Mesenteric fat pad (tissue), 1 donor: ENCODE results near the gene SPACA5B. TPM values are rescaled to one million over a fixed set of nuclear protein-coding genes. Genes with fewer than 3 reads are reported as not detected.
"Not testable (repeated sequence)": the region's sequence is repeated elsewhere in the genome, so short reads cannot be mapped to it uniquely, and the experiment has no call there.

ENCODE experiments used
- DNase-seq: peaks from one replicate; pipeline ENCODE4 v3.0.0-alpha.2; 2020; ENCODE audit warnings: low spot score
- long read RNA-seq: library from polyadenylated mRNA; unstranded; transcript quantifications from one replicate; pipeline ENCODE4 v2.0.0, GENCODE V29; 2020
- total RNA-seq: library from RNA; stranded (reverse); fragmentation: NEBNext Ultra II Directional; extraction: Animal tissue kit (Norgen Biotek cat#: 25700); gene quantifications from one replicate; pipeline ENCODE4 v1.2.1, GENCODE V29; 2021
- donor health status: DM: yes; HTN: yes; CAD: no.

The SPACA5B gene
- total RNA-seq, result not detected
- long read RNA-seq, result 0 reads

GRCh38 chrX:48130326-48130725 is at the start of gene SPACA5B:
SPACA5B (plus strand) TSS chrX:48130626; CDS start chrX:48130688, 62 bp downstream.
- not testable (repeated sequence) for DNase-seq

GRCh38 chrX:48083212-48083611 is 47.2 kb upstream of the SPACA5B start:
- DNase-seq, result no peak

- no peak for DNase-seq
Measured at GRCh38 chrX:48083706-48084105, 46.7 kb upstream of the SPACA5B start.

- no peak for DNase-seq
Measured at GRCh38 chrX:48086082-48086481, 44.3 kb upstream of the SPACA5B start.

GRCh38 chrX:48090123-48090522 is 40.3 kb upstream of the SPACA5B start:
- DNase-seq, result no peak

- not testable (repeated sequence) for DNase-seq
Measured at GRCh38 chrX:48092558-48092957, 37.9 kb upstream of the SPACA5B start.

- no peak for DNase-seq
Measured at GRCh38 chrX:48101443-48101842, 29.0 kb upstream of the SPACA5B start.

- no peak for DNase-seq
Measured at GRCh38 chrX:48102874-48103374, 27.5 kb upstream of the SPACA5B start.

GRCh38 chrX:48107717-48108116 is 22.7 kb upstream of the SPACA5B start:
- DNase-seq, result no peak

GRCh38 chrX:48125286-48125685 is 5.1 kb upstream of the SPACA5B start:
- DNase-seq, result not testable (repeated sequence)

GRCh38 chrX:48132308-48132844 is 1.9 kb downstream of the SPACA5B start:
- not testable (repeated sequence) for DNase-seq

GRCh38 chrX:48139076-48139475 is 8.7 kb downstream of the SPACA5B start:
- not testable (repeated sequence) for DNase-seq

- DNase-seq, result not testable (repeated sequence)
Measured at GRCh38 chrX:48141810-48142508, 11.5 kb downstream of the SPACA5B start.

GRCh38 chrX:48142697-48143096 is 12.3 kb downstream of the SPACA5B start:
- DNase-seq, result not testable (repeated sequence)

GRCh38 chrX:48153769-48154168 is 23.3 kb downstream of the SPACA5B start:
- DNase-seq, result no peak

GRCh38 chrX:48154796-48155195 is 24.4 kb downstream of the SPACA5B start:
- DNase-seq, result no peak

GRCh38 chrX:48156014-48156413 is 25.6 kb downstream of the SPACA5B start:
- DNase-seq, result no peak

GRCh38 chrX:48165241-48165640 is 34.8 kb downstream of the SPACA5B start:
- DNase-seq, result no peak

GRCh38 chrX:48166322-48166721 is 35.9 kb downstream of the SPACA5B start:
- DNase-seq, result not testable (repeated sequence)

GRCh38 chrX:48179691-48180090 is 49.3 kb downstream of the SPACA5B start:
- DNase-seq, result no peak

- no peak for DNase-seq
Measured at GRCh38 chrX:48180811-48181210, 50.4 kb downstream of the SPACA5B start.

GRCh38 chrX:48181882-48182281 is 51.5 kb downstream of the SPACA5B start:
- not testable (repeated sequence) for DNase-seq
